CD4-positive, alpha-beta T cell treated with Interleukin-6 for 4 hours (primary cell): ENCODE measurements around the gene C20orf173.
A peak's percentile ranks its signal among the peaks of the same experiment; 100 is the strongest.
"Not testable (repeated sequence)": the region's sequence is repeated elsewhere in the genome, so short reads cannot be mapped to it uniquely, and the experiment has no call there.

Experiments used
- DNase-seq: peaks from one replicate; pipeline ENCODE4 v3.0.0-alpha.2; 2020; ENCODE audit warnings: mixed read lengths

C20orf173 gene, protein sequence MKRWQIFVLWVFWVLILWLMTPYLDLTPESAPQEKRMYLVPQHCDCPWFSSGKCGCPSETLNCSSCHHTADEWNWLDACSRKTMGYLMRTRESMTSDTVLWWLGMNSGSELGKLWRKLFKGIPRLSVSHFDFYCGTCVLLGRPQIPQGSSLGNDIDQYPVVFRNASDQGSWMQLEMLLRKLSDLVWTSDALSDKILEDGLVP

DNA sequence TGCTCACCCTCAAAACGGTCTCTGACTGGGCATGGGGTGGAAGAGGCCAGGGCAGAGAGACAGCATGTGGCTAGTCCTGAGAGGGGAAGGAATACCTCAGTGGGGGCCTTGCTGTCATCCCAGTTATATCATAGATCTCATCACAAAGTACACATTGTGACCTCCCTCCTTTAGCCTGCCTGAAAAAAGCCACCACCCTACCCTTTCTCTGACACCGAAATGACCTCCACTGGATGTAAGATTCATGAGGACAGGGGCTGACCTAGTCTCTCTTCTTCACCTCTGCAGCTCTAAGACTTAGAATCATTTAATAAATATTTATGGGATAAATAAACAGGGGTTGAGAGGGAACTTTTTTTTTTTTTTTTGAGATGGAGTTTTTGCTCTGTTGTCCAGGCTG lies at the start of gene C20orf173:
Gene C20orf173 (minus strand): TSS at position 101 of the 400 bp plus-strand sequence. CDS start 279 bp downstream, outside the sequence.
- DNase-seq, result no peak

DNA sequence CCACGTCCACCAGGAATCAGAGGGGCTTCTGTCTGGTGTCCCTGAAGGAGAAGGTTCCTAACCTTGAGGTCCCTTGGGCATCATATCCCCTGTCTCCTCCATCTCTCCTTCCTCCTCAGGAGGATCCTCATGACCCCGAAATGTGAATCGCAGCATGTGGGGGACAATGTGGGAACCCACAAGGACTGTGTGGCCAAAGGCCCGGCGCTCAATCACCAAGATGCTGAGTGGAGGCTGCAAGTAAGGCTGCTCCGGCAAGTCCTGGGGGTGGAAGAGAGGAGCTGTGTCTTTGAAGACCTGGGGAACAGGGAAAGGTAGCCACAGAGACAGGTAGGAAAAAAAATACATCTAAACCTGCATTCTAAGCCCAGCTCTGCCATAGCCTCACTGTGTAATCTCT lies 49.7 kb upstream of the C20orf173 start:
- no peak for DNase-seq

DNA sequence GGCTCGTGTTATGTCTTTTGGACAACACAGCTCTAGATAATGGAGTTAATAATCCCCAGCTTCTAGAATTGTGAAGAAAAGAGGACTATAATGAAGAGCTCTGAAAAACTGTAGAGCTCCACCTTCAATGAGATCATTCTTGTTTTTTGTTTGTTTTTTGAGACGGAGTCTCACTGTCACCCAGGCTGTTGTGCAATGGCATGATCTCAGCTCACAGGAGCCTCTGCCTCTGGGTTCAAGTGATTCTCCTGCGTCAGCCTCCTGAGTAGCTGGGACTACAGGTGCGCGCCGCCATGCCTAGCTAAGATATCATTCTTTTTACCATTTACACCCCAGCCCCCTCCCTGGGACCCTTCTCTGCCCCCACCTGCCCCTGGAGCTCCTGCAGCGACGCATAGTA lies 49.0 kb upstream of the C20orf173 start:
- no peak for DNase-seq

DNA sequence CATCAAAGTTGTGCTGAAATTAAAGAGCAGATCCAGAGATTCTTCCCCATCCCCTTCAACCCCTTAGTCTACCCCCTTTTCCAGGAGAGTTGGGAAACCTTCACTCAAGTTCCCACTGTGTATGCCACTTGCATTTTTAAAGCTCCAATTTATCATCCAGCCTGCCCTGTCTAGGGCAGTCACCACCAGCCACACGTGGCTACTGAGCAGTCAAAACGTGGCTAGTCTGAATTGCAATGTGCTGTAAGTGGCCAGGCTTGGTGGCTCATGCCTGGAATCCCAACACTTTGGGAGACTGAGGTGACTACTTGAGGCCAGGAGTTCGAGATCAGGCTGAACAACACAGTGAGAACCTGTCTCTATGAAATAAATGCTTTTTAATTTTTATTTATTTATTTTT lies 47.4 kb upstream of the C20orf173 start:
- DNase-seq, result no peak

DNA sequence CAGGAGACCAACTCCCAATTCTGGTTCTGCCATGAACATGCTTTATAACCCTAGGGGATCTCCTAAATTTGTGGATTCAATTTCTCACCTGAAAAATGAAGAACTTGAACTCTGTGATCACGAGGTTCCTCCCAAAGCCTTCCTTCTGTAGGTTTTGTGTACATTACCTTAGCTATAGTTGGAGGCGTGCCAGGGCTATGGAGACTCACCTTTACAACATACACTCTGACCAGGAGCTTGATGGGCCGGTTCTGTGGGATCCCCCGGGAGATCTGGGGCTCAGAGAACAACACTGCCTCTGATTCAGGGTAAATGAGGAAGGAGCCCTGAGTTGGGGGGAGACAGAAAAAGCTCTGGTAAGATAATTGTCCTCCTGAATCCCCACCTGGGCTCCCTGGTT lies 46.5 kb upstream of the C20orf173 start:
- DNase-seq, result no peak

DNA sequence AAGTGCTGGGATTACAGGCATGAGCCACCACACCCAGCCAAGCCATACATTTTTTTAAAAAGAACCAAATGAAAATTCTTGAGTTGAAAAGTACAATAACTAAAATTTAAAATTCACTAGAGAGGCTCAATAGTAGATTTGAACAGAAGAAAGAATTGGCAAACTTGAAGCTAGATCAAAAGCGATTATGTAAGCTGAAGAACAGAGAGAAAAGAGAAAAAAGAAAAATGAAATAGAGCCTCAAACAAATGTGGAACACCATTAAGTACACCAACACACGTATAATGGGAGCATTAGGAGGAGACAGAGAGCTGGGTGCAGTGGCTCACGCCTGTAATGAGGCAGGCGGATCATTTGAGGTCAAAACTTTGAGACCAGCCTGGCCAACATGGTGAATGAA lies 43.4 kb upstream of the C20orf173 start:
- no peak for DNase-seq

DNA sequence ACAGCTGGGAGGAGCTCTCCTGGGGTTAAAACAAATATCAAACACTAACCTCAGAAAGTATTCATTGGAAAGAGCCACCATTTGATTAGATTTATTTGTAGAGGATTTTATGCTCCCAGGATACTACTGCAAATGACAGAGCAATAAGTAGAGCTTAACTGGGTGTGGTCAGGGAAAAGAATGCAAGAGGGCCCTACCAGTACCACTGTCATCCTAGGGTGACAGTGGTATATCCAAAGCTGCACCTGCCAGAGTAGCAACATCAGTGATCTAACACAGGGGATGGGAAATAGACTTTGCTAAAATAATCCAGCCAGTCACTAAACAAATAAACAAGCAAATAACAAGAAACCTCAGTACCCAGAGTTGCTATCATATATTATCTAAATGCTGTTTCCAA lies 42.1 kb upstream of the C20orf173 start:
- DNase-seq, result no peak

DNA sequence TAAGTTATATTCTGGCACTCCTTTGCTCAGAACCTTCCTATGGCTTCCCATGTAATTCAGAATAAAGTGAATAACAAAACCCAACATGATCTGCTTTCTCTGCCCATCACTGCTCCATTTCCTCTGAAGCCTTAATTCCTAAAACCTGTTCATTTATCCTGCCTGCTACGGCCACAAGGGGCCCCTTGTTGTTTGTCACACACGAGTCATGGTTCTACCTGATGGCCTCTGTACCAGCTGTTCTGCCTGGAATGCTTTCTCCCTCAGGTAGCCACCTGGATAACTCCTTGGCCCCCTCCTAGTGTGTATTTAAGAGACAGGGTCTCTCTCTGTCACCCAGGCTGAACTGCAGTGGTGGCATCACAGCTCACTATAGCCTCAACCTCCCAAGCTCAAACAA lies 39.2 kb upstream of the C20orf173 start:
- DNase-seq, result peak; percentile 10

DNA sequence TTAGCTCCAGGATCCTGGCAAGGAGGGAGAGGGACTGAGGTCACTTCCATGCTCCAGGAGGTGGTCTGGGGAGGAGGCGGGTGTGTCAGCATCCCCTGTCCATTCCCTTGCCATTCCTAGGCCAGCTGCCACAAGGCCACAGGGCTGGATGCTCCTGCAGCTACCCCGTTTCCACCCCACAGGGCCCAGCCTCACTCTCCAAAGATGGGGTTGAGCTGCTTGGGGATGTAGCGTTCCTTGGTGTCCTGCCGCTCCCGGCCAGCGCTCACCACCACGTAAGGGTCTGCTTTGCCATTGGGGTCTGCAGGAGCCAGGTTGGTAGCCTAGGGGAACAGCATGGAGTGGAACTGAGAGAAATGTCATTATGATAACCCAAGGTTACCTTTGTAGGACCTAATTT lies 35.5 kb upstream of the C20orf173 start:
- no peak for DNase-seq

DNA sequence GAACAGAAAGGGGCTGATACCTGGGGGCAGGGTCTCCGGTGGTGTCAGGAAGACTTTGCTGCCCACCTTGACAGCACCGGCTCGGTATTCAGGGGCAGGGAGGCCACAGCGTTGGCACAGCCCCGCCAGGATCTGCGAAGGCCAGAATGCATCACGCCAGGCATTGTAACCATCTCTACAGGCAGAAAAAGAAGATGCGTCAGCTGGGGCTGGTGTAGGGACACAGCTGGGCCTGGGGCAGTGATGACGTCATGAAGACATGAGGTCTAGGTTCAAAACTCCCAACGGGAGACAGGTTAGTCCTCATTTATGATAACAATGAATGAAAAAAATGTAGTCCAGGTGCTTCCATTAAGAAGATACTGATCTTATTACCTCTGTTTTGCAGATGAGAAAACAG lies 34.4 kb upstream of the C20orf173 start:
- DNase-seq, result no peak

DNA sequence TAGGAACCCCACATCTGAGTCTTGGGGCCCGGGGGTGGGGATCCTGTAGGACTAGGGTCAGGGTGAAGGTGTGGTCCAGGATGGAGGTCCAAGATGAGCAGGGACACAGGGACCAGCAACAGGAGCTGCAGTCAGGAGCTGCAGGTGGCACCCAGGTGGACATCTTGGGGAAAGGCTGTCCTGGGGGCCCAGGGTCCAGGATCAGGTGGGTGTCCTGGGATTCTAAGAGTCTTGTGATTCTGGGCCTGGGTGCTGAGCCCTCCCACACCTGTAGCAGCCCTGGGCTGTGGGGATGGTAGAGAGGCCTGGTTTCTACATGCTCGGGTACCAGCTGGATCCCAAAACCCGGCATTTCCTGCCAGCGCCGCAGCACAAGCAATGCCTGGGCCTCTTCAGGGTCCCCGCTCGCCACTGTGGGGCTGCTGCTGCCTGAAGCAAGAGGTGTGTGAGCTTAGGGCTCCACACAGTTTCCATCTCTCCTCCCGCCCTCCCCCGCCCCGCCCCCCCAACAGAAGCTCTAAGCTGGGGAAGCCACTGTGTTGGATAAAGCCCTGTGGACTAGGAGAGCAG lies 33.2 kb upstream of the C20orf173 start:
- DNase-seq, result no peak

DNA sequence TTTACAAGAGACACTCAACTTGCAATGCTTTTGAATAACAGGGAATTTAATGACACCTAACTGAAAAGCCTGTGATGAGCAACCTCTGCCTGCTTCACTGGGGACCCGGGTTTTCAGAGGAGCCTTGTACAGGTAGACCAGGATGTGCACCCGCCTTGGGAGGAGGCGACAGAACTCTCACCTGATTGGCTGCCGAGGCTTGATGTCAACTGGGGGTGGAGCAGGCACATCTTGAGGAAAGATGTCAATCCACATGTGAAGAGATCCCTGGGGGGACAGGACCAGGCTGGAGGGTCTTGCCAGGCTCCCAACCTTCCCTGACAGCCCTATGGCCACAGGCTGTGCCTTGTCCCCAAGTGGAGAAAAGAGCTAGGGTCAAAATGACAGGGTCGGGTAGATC lies 32.2 kb upstream of the C20orf173 start:
- no peak for DNase-seq

DNA sequence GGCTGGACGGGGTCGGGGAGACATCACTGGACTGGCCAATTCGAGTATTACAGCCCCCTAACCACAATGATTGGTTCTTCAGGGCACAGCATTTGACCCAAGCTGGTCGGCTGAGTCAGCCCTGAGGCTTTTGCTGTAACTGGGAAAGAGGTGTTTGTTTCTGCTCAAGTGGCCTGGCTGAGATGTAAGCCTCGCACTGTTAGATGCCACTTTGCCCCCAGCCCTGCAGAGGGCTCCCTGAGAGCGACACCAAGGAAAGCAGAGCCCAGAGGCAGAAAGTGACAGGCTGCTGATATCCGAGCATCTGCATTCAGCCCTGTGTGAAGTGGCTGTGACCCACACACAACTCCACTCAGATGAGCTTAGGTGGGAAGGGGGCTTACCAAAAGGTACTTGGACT lies 31.8 kb upstream of the C20orf173 start:
- peak; percentile 24 for DNase-seq

DNA sequence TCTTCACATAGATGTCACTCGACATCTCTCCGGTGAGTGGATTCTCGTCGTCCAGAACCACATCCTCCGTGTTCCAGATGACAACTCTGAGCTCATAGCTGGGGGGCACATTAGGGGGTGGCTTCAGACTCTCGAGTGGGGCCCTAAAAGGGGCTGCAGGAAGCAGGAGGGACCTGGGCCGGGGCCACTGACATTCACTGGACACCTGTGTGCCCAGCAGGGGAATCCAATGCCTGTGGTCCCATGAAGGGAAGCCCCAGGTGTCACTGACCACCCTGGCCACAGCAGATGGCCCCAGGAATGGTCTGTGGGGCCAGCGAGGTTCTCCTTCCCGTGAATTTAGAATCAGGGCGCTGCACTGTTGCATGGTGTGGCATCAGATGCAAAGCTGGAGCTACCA lies 31.1 kb upstream of the C20orf173 start:
- no peak for DNase-seq

DNA sequence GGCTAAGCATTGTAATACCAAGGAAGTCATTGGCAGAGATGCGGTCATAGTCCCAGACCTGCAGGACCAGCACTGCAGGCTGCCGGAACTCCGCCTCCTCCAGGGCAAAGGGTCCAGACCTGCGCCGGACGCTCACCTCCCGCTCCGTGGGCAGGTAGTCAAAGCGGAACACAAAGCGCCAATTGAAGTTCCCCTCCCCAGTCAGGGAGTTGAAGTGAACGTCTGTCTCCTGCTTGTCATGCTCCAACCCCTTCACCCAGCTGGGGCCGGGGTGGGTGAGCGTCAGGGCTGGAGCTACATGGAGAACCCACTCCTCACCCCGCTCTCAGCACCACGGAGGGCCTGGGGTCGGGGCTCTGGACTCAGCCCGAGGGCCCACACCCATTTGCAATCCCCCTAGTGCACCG lies 30.7 kb upstream of the C20orf173 start:
- DNase-seq, result no peak

DNA sequence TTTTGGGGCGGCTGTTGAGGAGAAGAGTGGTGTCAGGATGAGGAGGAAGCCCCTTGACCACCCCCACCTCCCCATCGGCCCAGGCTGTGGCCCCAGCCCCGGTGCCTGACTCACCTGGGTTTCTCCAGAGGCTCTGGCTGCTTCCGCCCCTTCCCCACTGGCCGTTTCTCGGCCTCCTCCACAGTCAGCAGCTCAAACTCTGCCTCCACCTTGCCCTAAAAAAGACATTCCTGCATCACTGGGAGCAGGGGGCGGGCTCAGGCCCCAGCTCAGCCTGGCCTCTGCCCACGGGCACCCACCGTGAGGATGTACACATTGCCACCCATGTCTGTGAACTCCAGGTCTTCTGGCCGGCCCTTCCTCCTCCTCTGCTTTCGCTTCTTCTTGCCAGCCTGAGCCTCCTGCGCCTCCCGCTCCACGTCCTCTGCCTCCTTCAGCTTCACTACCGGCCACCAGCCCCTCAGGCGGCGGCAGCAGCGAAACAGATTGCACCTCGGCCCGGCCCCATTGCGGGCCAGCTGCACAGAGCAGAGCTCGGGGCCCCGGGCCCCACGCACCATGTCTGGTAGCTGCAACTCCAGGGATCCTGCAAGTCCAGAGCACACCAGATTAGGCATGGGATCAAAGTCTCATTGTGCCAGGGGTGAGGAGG lies 29.7 kb upstream of the C20orf173 start:
- no peak for DNase-seq

DNA sequence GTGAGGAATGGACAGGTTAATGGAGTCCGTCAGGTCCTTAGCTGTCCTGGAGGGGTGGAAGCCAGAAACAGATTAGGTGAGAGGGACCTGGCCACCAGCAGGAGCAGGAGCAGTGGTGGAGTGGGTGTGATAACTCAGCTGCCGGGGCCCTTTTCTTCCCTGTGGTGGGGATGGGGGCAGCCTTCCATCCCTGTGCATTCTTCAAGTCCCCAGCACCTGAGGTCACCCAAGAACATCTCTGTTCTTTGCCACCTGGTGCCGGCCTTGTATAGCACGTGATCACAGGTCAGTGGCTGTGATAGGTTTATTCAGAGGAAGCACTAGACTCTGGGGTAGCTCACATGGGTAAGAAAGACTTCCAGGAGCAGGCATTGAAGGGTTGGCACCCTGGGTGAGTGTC lies 29.0 kb upstream of the C20orf173 start:
- no peak for DNase-seq

DNA sequence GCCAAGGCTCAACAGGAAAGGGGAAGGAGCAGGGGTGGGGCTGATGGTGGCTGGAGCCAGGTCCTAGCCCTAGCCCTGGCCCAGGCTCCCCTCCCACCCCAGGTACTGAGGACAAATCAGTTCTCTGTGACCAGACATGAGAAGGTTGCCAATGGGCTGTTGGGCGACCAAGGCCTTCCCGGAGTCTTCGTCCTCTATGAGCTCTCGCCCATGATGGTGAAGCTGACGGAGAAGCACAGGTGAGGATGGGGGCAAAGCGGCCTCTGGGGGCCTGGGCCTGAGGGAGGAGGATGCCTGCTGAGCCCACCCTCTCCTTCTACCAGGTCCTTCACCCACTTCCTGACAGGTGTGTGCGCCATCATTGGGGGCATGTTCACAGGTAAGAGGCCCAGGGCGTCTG lies 27.4 kb upstream of the C20orf173 start:
- no peak for DNase-seq

DNA sequence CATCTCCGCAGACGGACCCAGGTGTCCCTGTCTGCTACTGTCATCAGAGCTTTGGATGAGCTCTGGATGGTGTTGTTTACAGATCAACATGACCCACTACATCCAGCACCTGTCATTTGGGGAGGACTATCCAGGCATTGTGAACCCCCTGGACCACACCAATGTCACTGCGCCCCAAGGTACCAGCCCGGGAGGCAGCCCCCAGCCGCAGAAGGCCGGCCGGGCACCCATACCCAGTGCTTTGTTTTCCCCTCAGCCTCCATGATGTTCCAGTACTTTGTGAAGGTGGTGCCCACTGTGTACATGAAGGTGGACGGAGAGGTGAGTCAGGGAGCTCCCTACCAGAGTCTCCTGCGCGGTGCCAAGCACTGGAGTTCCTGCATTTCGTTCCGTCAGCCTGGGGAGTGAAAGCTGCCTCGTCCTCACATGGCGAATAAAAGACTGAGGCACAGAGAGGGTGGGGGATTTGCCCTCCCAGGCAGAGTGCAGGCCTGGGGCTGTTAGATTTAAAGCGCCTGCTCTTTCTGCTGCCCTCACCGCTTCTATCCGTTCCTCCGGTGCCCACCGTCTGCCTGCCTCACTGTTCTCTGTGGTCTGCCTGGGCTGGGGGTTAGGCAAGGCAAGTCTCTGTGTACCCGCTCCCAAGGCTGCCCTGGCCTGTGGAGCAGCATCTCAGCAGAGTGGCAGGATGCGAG lies 26.6 kb upstream of the C20orf173 start:
- DNase-seq, result no peak

DNA sequence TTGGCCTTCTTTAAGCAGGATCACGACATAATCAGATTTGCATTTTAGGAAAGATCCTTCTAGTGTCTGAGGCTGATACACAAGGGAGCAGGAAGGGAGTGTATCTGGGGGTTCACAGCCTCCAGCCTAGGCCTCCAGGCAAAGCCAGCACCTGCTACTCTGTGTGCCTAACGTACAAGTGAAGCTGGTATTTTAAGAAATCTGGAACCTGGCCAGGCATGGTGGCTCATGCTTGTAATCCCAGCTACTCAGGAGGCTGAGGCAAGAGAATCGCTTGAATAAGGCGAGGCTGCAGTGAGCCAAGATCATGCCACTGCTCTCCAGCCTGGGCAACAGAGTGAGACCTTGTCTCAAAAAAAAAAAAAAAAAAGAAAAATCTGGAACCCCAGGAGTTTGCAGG lies 26.0 kb upstream of the C20orf173 start:
- not testable (repeated sequence) for DNase-seq

DNA sequence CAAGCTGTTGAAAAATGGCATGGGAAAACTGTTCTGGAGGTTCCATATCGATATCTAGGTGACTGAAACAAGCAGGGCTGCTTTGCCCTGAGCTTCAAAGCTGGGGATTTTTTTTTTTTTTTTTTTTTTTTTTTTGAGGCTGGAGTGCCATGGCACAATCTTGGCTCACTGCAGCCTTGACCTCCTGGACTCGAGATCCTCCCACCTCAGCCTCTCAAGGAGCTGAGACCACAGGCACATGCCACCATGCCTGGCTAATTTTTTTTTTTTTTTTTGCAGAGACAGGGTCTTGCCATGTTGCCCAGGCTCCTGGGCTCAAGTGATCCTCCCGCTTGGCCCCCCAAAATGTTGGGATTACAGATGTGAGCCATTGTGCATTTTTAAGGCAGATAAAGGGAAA lies 23.5 kb upstream of the C20orf173 start:
- no peak for DNase-seq

DNA sequence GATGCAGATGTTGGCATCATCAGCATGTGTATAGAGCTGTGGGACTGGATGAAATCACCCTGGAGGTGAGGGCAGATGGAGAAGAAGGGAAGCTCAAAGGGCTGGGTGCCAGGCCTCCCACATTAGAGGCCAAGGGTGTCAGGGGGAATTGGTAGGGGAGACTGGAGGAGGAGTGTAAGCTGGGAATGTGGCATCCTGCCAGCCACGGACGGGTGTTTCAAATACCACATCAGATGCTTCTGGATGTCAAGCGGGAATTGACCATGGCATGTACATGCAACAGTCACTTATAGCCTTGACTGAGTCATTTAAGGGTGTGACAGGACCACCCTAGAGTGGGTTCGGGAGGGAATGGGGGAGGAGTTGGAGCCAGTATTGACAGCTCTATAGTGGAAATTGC lies 22.1 kb upstream of the C20orf173 start:
- DNase-seq, result no peak

DNA sequence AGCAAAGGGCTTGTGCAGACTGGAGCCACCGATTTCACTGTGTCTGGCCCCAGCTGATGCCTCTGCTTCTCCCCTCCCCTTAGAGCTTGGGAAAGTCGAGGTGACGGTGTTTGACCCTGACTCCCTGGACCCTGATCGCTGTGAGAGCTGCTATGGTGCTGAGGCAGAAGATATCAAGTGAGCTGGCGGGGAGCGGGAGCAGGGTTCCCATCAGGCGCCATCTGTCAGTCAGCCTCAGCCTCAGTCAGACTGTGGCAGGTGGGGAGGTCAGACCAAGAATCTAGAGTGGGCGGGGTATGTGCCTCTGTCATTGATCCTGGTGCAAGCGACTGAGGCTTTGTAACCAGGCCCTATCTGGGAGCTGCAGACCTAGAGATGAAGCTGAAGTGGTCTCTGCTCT lies 17.9 kb upstream of the C20orf173 start:
- DNase-seq, result no peak

DNA sequence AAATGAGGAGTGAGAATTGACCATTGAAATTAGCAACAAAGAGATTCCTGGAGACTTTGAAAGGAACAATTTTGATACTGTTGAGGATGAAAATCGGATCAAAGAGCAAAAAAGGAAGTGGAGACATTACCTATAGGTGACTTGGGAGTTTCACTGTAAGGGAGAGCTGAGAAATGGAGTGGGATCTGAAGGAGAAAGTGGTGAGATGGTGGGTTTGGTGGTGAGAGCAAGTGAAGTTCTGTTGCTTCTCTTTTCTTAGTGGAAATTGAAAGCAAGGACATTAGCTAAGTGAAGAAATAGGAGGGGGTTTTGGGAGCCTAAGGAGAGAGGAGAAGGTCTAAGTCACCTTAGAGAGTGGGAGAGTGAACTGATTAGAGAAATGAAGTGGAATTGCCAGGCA lies 16.7 kb upstream of the C20orf173 start:
- DNase-seq, result no peak
